OCI-LY3 (cell line): ENCODE measurements around the gene CATSPERE.
"Not testable (repeated sequence)": the region's sequence is repeated elsewhere in the genome, so short reads cannot be mapped to it uniquely, and the experiment has no call there.

Experiments used
- H2AFZ ChIP-seq: fragments of 200-600, 300-600 bp; shearing (Covaris generic); 2 replicates; pipeline ENCODE4 v1.6.0; 2014; ENCODE audit warnings: antibody characterized with exemption, low read depth, low read length
- H3K27ac ChIP-seq: fragments of 200-600, 300-600 bp; sonication (generic); 2 replicates; pipeline ENCODE4 v1.5.1; 2014; ENCODE audit warnings: mild to moderate bottlenecking, low read length, moderate library complexity, mixed read lengths
- H3K27me3 ChIP-seq: fragments of 200-600, 300-600 bp; sonication (generic); 2 replicates; pipeline ENCODE4 v1.6.1; 2014; ENCODE audit warnings: low read depth, low read length, mixed read lengths
- H3K36me3 ChIP-seq: fragments of 200-600, 300-600 bp; sonication (generic); replicated peaks from 2 replicates; pipeline ENCODE3; 2014; ENCODE audit warnings: low read depth, low read length, mixed read lengths
- H3K4me1 ChIP-seq: fragments of 300-600, 200-600 bp; sonication (generic); 2 replicates; pipeline ENCODE4 v1.6.1; 2014; ENCODE audit warnings: low read length, mixed read lengths
- H3K4me2 ChIP-seq: fragments of 200-600, 300-600 bp; sonication (generic); 2 replicates; pipeline ENCODE4 v1.6.1; 2014; ENCODE audit warnings: low read length, mixed read lengths
- H3K4me3 ChIP-seq: fragments of 300-600, 200-600 bp; sonication (generic); 2 replicates; pipeline ENCODE4 v1.5.1; 2014; ENCODE audit warnings: antibody characterized with exemption, mild to moderate bottlenecking, low read length, moderate library complexity
- H3K79me2 ChIP-seq: fragments of 300-600, 200-600 bp; shearing (Covaris generic); 2 replicates; pipeline ENCODE4 v1.6.1; 2014; ENCODE audit warnings: mild to moderate bottlenecking, low read length, mixed read lengths
- H3K9ac ChIP-seq: fragments of 300-600, 200-600 bp; shearing (Covaris generic); 2 replicates; pipeline ENCODE4 v1.6.0; 2014; ENCODE audit warnings: mild to moderate bottlenecking, low read length, moderate library complexity
- H3K9me3 ChIP-seq: fragments of 200-600, 300-600 bp; shearing (Covaris generic); 2 replicates; pipeline ENCODE4 v1.6.1; 2014; ENCODE audit warnings: low read length, mixed read lengths; ENCODE audit not compliant: insufficient read depth
- H4K20me1 ChIP-seq: fragments of 200-600, 300-600 bp; sonication (generic); 2 replicates; pipeline ENCODE4 v1.6.1; 2016; ENCODE audit warnings: low read length, mixed read lengths; ENCODE audit not compliant: insufficient read depth
- EZH2phosphoT487 ChIP-seq: fragments of 200-600 bp; shearing (Covaris generic); IDR thresholded peaks from 2 replicates; pipeline ENCODE4 v1.6.1; 2018; ENCODE audit warnings: antibody characterized with exemption, mixed run types, low read depth
- TF ChIP-seq, protein P1 (sequence below): fragments of 200-600, 300-600 bp; sonication (generic); IDR thresholded peaks from 2 replicates; pipeline ENCODE4 v1.5.1; 2014; ENCODE audit warnings: antibody characterized with exemption, low read length, low read depth

CATSPERE gene

DNA sequence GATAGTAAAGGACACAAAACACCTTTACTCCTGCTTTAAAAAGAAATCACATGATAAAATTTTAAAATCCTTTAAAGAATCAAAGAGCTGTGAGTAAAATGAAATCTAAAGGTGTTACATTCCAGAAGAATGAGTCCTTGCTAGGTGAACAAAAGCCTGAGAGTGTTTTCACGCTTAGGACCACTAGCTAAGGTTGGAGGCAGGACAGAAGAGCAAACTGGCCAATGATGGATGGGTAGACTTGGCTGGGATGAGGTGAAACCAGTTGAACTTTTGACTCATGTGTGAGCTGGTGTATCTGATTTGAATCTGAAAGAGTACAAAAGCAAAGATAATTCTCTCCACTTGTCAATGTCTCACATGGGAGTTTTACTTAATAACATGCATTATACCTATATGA is 35.1 kb downstream of the CATSPERE start:
- TF ChIP-seq, protein P1, sequence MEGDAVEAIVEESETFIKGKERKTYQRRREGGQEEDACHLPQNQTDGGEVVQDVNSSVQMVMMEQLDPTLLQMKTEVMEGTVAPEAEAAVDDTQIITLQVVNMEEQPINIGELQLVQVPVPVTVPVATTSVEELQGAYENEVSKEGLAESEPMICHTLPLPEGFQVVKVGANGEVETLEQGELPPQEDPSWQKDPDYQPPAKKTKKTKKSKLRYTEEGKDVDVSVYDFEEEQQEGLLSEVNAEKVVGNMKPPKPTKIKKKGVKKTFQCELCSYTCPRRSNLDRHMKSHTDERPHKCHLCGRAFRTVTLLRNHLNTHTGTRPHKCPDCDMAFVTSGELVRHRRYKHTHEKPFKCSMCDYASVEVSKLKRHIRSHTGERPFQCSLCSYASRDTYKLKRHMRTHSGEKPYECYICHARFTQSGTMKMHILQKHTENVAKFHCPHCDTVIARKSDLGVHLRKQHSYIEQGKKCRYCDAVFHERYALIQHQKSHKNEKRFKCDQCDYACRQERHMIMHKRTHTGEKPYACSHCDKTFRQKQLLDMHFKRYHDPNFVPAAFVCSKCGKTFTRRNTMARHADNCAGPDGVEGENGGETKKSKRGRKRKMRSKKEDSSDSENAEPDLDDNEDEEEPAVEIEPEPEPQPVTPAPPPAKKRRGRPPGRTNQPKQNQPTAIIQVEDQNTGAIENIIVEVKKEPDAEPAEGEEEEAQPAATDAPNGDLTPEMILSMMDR: no peak
- TF ChIP-seq EZH2phosphoT487: no peak
- no peak overlapping the region for H3K9ac ChIP-seq

DNA sequence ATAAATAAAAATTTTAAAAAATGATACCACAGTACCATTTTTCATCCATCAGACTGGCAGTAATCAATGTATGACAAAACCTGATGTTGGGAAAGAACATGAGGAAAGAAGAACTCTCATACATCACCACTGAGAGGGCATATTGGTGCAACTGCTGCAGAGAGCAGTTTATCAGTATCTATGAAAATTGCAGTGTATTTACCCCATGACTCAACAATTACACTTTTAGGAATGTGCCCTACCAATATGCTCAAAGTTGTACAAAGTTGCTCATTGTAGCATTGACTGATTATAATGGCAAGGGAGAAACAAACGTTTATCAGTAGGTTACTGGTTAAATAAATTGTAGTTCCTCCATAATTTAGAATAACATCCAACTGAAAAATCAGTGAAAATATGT is 36.7 kb downstream of the CATSPERE start:
- H3K27me3 ChIP-seq: 0 out of 2 replicates have a peak, but pooled peaks cover 5% of the 10 kb centered on the region
- no peaks in the 10 kb centered on the region for H3K4me1 ChIP-seq
- H3K36me3 ChIP-seq: no peaks in the 10 kb centered on the region
- no peak overlapping the region for H3K27ac ChIP-seq
- H4K20me1 ChIP-seq: no peaks in the 10 kb centered on the region
- H3K9me3 ChIP-seq: no peaks in the 10 kb centered on the region
- H3K4me2 ChIP-seq: no peak overlapping the region
- H2AFZ ChIP-seq: no peak overlapping the region
- TF ChIP-seq, protein P1: no peak
- no peak for TF ChIP-seq EZH2phosphoT487
- no peak overlapping the region for H3K9ac ChIP-seq
- H3K4me3 ChIP-seq: no peak overlapping the region
- no peaks in the 10 kb centered on the region for H3K79me2 ChIP-seq

More for the DNA sequence above, 35.1 kb downstream of the CATSPERE start:
- H3K27me3 ChIP-seq: 0 out of 2 replicates have a peak, but pooled peaks cover 5% of the 10 kb centered on the region
- no peaks in the 10 kb centered on the region for H4K20me1 ChIP-seq
- H3K36me3 ChIP-seq: no peaks in the 10 kb centered on the region
- no peak overlapping the region for H2AFZ ChIP-seq
- H3K9me3 ChIP-seq: no peaks in the 10 kb centered on the region
- no peaks in the 10 kb centered on the region for H3K4me1 ChIP-seq
- no peak overlapping the region for H3K4me2 ChIP-seq
- H3K27ac ChIP-seq: no peak overlapping the region
- H3K4me3 ChIP-seq: no peak overlapping the region
- H3K79me2 ChIP-seq: no peaks in the 10 kb centered on the region

DNA sequence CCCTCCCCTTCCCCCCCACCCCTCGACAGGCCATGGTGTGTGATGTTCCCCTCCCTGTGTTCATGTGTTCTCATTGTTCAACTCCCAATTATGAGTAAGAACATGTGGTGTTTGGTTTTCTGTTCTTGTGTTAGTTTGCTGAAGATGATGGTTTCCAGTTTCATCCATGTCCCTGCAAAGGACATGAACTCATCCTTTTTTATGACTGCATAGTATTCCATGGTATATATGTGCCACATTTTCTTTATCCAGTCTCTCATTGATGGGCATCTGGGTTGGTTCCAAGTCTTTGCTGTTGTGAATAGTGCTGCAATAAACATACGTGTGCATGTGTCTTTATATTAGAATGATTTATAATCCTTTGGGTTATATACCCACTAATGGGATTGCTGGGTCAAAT is 38.4 kb downstream of the CATSPERE start:
- H3K36me3 ChIP-seq, H4K20me1 ChIP-seq, H3K9me3 ChIP-seq, H3K4me2 ChIP-seq, H3K27me3 ChIP-seq, H3K27ac ChIP-seq, H3K4me1 ChIP-seq, H3K9ac ChIP-seq, H3K79me2 ChIP-seq, H2AFZ ChIP-seq, H3K4me3 ChIP-seq: not testable (repeated sequence)

DNA sequence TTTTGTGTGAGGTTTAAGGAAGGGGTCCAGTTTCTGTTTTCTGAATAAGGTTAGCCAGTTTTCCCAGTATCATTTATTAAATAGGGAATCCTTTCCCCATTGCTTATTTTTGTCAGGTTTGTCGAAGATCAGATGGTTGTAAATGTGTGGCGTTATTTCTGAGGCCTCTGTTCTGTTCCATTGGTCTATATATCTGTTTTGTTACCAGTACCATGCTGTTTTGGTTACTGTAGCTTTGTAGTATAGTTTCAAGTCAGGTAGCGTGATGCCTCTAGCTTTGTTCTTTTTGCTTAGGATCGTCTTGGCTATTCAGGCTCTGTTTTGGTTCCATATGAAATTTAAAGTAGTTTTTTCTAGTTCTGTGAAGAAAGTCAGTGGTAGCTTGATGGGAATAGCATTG is 39.4 kb downstream of the CATSPERE start:
- H3K4me2 ChIP-seq, H3K4me1 ChIP-seq, H3K4me3 ChIP-seq, H2AFZ ChIP-seq, H3K9ac ChIP-seq, H3K9me3 ChIP-seq, H3K79me2 ChIP-seq, H3K36me3 ChIP-seq, H3K27me3 ChIP-seq, H4K20me1 ChIP-seq, H3K27ac ChIP-seq: not testable (repeated sequence)

DNA sequence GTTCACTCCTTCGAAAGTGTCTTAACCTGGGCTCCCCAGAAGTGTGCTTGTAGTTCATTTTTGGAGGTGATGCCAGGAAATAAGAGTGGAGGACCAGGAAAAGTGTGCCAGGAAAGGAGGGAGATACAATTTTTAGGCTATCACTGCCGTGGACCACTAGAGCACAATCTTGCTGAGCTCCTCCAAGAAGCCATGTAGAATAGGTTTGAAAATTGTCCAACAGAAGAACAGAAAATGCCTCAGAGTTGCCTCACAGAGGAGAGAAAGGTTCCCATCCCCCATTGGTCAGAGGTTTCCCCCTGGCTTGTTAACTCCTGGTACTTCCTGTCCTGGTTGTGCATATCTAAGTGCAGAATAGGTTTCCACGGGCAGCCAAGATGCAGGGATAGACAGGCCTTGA is 41.6 kb downstream of the CATSPERE start:
- no peak overlapping the region for H3K27ac ChIP-seq

More for the DNA sequence above, 41.6 kb downstream of the CATSPERE start:
- no peaks in the 10 kb centered on the region for H3K36me3 ChIP-seq
- H3K4me2 ChIP-seq: no peak overlapping the region
- no peaks in the 10 kb centered on the region for H3K79me2 ChIP-seq
- H3K9ac ChIP-seq: no peak overlapping the region
- TF ChIP-seq, protein P1: no peak
- no peak for TF ChIP-seq EZH2phosphoT487
- H3K4me3 ChIP-seq: no peak overlapping the region
- H3K4me1 ChIP-seq: no peaks in the 10 kb centered on the region
- H3K9me3 ChIP-seq: no peaks in the 10 kb centered on the region
- H3K27me3 ChIP-seq: no peaks in the 10 kb centered on the region
- H2AFZ ChIP-seq: no peak overlapping the region
- no peaks in the 10 kb centered on the region for H4K20me1 ChIP-seq
